ENCODE data around the gene ARHGAP45.

Gene ARHGAP45

DNA sequence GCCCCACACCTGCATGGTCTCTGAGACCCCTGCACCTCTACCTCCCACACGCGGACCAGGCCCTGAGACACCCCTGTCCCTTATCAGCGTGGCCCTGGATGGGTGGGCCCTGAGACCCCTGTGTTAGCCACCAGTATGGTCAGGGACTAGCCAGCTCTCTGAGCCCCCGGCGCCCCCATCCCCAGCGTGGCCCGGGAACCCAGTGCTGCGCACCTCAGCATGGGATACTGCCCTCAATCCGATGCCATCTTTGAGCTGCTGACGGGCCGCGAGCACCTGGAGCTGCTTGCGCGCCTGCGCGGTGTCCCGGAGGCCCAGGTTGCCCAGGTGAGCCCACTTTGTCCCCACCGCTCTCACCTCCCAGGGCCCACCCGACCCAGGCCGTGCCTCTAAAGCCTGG, 5.0 kb upstream of the ARHGAP45 start:
- Histone ChIP-seq H3K4me3 (ENCODE audit: low read length) (no peak overlapping the region; the same call in 1 of the 2 replicates), H3K27ac (ENCODE audit: low read length) (no peak overlapping the region), H3K9ac (ENCODE audit: low read depth, low read length) (no peak overlapping the region), H3K4me1 (ENCODE audit: insufficient read depth, low read length) (peaks cover 4% of the 10 kb centered on the region; the same call in 1 of the 2 replicates), H3K36me3 (ENCODE audit: insufficient read depth, low read depth, low read length) (no peaks in the 10 kb centered on the region), H3K27me3 (ENCODE audit: insufficient read depth, low read length) (peaks cover 21% of the 10 kb centered on the region), H3K9me3 (ENCODE audit: insufficient read depth, low read depth, low read length) (no peaks in the 10 kb centered on the region)

- Histone ChIP-seq H3K27ac (ENCODE audit: low read length) (no peak overlapping the region), H3K36me3 (ENCODE audit: insufficient read depth, low read depth, low read length) (no peaks in the 10 kb centered on the region), H3K9ac (ENCODE audit: low read depth, low read length) (no peak overlapping the region), H3K27me3 (ENCODE audit: insufficient read depth, low read length) (peaks cover 26% of the 10 kb centered on the region), H3K4me1 (ENCODE audit: insufficient read depth, low read length) (peaks cover 4% of the 10 kb centered on the region; the same call in 1 of the 2 replicates), H3K9me3 (ENCODE audit: insufficient read depth, low read depth, low read length) (no peaks in the 10 kb centered on the region), H3K4me3 (ENCODE audit: low read length) (no peak overlapping the region; the same call in 1 of the 2 replicates)
Measured at GRCh38 chr19:1062387-1063029, 4.5 kb upstream of the ARHGAP45 start.

- Histone ChIP-seq H3K4me1 (ENCODE audit: insufficient read depth, low read length) (peaks cover 4% of the 10 kb centered on the region; the same call in 1 of the 2 replicates), H3K4me3 (ENCODE audit: low read length) (no peak overlapping the region), H3K36me3 (ENCODE audit: insufficient read depth, low read depth, low read length) (no peaks in the 10 kb centered on the region), H3K27me3 (ENCODE audit: insufficient read depth, low read length) (peaks cover 34% of the 10 kb centered on the region), H3K9ac (ENCODE audit: low read depth, low read length) (no peak overlapping the region), H3K9me3 (ENCODE audit: insufficient read depth, low read depth, low read length) (no peaks in the 10 kb centered on the region), H3K27ac (ENCODE audit: low read length) (no peak overlapping the region)
Measured at GRCh38 chr19:1063030-1063908, 3.7 kb upstream of the ARHGAP45 start.

GRCh38 chr19:1063909-1064660, 2.9 kb upstream of the ARHGAP45 start:
- Histone ChIP-seq H3K4me1 (ENCODE audit: insufficient read depth, low read length) (peaks cover 4% of the 10 kb centered on the region; the same call in 1 of the 2 replicates), H3K27me3 (ENCODE audit: insufficient read depth, low read length) (peaks cover 41% of the 10 kb centered on the region), H3K9me3 (ENCODE audit: insufficient read depth, low read depth, low read length) (no peaks in the 10 kb centered on the region), H3K27ac (ENCODE audit: low read length) (no peak overlapping the region), H3K9ac (ENCODE audit: low read depth, low read length) (peak overlapping the region; percentile 30; the same call in 1 of the 2 replicates), H3K4me3 (ENCODE audit: low read length) (peak overlapping the region; percentile 62; the same call in 1 of the 2 replicates), H3K36me3 (ENCODE audit: insufficient read depth, low read depth, low read length) (no peaks in the 10 kb centered on the region)

- H3K27ac ChIP-seq (ENCODE audit: low read length) = no peak overlapping the region
- peak overlapping the region; percentile 62; the same call in 1 of the 2 replicates for H3K4me3 ChIP-seq (ENCODE audit: low read length)
- H3K9ac ChIP-seq (ENCODE audit: low read depth, low read length) = peak overlapping the region; percentile 30; the same call in 1 of the 2 replicates
- H3K27me3 ChIP-seq (ENCODE audit: insufficient read depth, low read length) = peaks cover 49% of the 10 kb centered on the region
- no peaks in the 10 kb centered on the region for H3K9me3 ChIP-seq (ENCODE audit: insufficient read depth, low read depth, low read length)
- no peaks in the 10 kb centered on the region for H3K36me3 ChIP-seq (ENCODE audit: insufficient read depth, low read depth, low read length)
- peaks cover 4% of the 10 kb centered on the region; the same call in 1 of the 2 replicates for H3K4me1 ChIP-seq (ENCODE audit: insufficient read depth, low read length)
Measured at GRCh38 chr19:1064661-1065605, 2.0 kb upstream of the ARHGAP45 start.

DNA sequence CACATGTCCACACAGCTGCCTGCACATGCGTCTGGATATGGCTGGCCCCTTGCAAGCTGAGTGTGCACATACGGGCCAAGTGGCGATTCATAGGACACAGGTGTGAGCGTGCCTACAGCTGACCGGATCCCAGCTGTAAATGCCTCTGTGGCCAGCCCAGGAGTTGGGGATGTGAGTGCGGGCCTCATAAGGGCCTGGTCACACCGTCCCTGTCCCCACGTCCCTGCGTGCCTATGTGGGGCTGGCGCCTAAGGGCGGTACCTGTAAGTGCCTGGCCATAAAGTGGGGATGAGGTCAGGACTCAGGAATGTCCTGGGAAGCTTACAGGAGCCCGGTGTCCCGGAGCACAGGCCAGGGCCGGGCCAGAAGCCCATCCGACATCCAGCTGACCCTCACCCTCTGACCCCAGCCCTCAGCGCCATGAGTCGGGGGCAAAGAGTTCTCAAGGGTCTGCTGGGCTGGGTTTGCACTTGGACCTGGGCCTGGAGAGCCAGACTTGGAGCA, 1.3 kb upstream of the ARHGAP45 start:
- Histone ChIP-seq H3K27me3 (ENCODE audit: insufficient read depth, low read length) (peaks cover 55% of the 10 kb centered on the region), H3K27ac (ENCODE audit: low read length) (no peak overlapping the region), H3K9me3 (ENCODE audit: insufficient read depth, low read depth, low read length) (no peaks in the 10 kb centered on the region), H3K36me3 (ENCODE audit: insufficient read depth, low read depth, low read length) (no peaks in the 10 kb centered on the region), H3K4me3 (ENCODE audit: low read length) (peak overlapping the region; percentile 62; the same call in 1 of the 2 replicates), H3K9ac (ENCODE audit: low read depth, low read length) (no peak overlapping the region), H3K4me1 (ENCODE audit: insufficient read depth, low read length) (peaks cover 4% of the 10 kb centered on the region; the same call in 1 of the 2 replicates)

GRCh38 chr19:1066251-1066747, 668 bp upstream of the ARHGAP45 start:
- no peak overlapping the region for H3K27ac ChIP-seq (ENCODE audit: low read length)
- H3K9ac ChIP-seq (ENCODE audit: low read depth, low read length) = no peak overlapping the region
- H3K4me1 ChIP-seq (ENCODE audit: insufficient read depth, low read length) = peaks cover 4% of the 10 kb centered on the region; the same call in 1 of the 2 replicates
- peaks cover 60% of the 10 kb centered on the region for H3K27me3 ChIP-seq (ENCODE audit: insufficient read depth, low read length)
- H3K9me3 ChIP-seq (ENCODE audit: insufficient read depth, low read depth, low read length) = no peaks in the 10 kb centered on the region
- peak overlapping the region; percentile 56; the same call in 1 of the 2 replicates for H3K4me3 ChIP-seq (ENCODE audit: low read length)
- no peaks in the 10 kb centered on the region for H3K36me3 ChIP-seq (ENCODE audit: insufficient read depth, low read depth, low read length)

- no peaks in the 10 kb centered on the region for H3K9me3 ChIP-seq (ENCODE audit: insufficient read depth, low read depth, low read length)
- peak overlapping the region; percentile 56; the same call in 1 of the 2 replicates for H3K4me3 ChIP-seq (ENCODE audit: low read length)
- H3K36me3 ChIP-seq (ENCODE audit: insufficient read depth, low read depth, low read length) = no peaks in the 10 kb centered on the region
- H3K4me1 ChIP-seq (ENCODE audit: insufficient read depth, low read length) = peaks cover 4% of the 10 kb centered on the region; the same call in 1 of the 2 replicates
- H3K27me3 ChIP-seq (ENCODE audit: insufficient read depth, low read length) = peaks cover 70% of the 10 kb centered on the region
- no peak overlapping the region for H3K27ac ChIP-seq (ENCODE audit: low read length)
- no peak overlapping the region for H3K9ac ChIP-seq (ENCODE audit: low read depth, low read length)
Measured at GRCh38 chr19:1067341-1067957, 482 bp downstream of the ARHGAP45 start.

GRCh38 chr19:1068009-1069001, 1.3 kb downstream of the ARHGAP45 start:
- Histone ChIP-seq H3K4me3 (ENCODE audit: low read length) (no peak overlapping the region), H3K4me1 (ENCODE audit: insufficient read depth, low read length) (peaks cover 4% of the 10 kb centered on the region; the same call in 1 of the 2 replicates), H3K27ac (ENCODE audit: low read length) (no peak overlapping the region), H3K36me3 (ENCODE audit: insufficient read depth, low read depth, low read length) (no peaks in the 10 kb centered on the region), H3K27me3 (ENCODE audit: insufficient read depth, low read length) (peaks cover 71% of the 10 kb centered on the region), H3K9me3 (ENCODE audit: insufficient read depth, low read depth, low read length) (no peaks in the 10 kb centered on the region), H3K9ac (ENCODE audit: low read depth, low read length) (no peak overlapping the region)

Measured in iPS-20b (cell line).